Measurements from ENCODE around the gene AMPD1. TPM values are rescaled to one million over a fixed set of nuclear protein-coding genes. Genes with fewer than 3 reads are reported as not detected.

The AMPD1 gene
- polyA plus RNA-seq, 1 donor (not counting 4 experiments of a cell fraction or from before 2014, with no cell fraction given) = not detected

- dilution Hi-C loops (cut with MboI; ENCODE audit: extremely low pct_ligation_motif_present, low sequenced_read_pairs) = no loop called here
- Histone ChIP-seq H3K79me2 (ENCODE audit: control insufficient read depth, insufficient read depth, low read length) (peaks cover 4% of the 10 kb centered on the region), H3K27ac (ENCODE audit: control insufficient read depth, insufficient read depth, low read length) (no peak overlapping the region), H2AFZ (ENCODE audit: control insufficient read depth, low read length) (no peak overlapping the region), H4K20me1 (ENCODE audit: control insufficient read depth, extremely low read depth, insufficient read depth, low read length) (no peaks in the 10 kb centered on the region), H3K9me3 (ENCODE audit: control insufficient read depth, low read depth, low read length) (no peaks in the 10 kb centered on the region), H3K9ac (ENCODE audit: control insufficient read depth, extremely low read depth, insufficient read depth, low read length) (no peak overlapping the region), H3K4me2 (ENCODE audit: control insufficient read depth, extremely low read depth, insufficient read depth, low read depth, low read length) (no peak overlapping the region), H3K27me3 (ENCODE audit: control insufficient read depth, extremely low read depth, insufficient read depth, low read length) (no peaks in the 10 kb centered on the region), H3K9me1 (ENCODE audit: control insufficient read depth, extremely low read depth, insufficient read depth, low read length) (no peaks in the 10 kb centered on the region), H3K36me3 (ENCODE audit: control insufficient read depth in 2 of 2, extremely low read depth in 1 of 2, insufficient read depth in 2 of 2, low read length in 2 of 2) (peaks cover 21 to 33% of the 10 kb centered on the region in 2 experiments), H3K4me1 (ENCODE audit: control insufficient read depth, extremely low read depth, insufficient read depth, low read length) (no peaks in the 10 kb centered on the region), H3K4me3 (ENCODE audit: control insufficient read depth in 2 of 3, extremely low read depth in 1 of 3, insufficient read depth in 2 of 3, low read depth in 1 of 3, low read length in 3 of 3) (no peak overlapping the region)
- no peak for FAIRE-seq
- TF ChIP-seq EZH2 (IDR thresholded peaks at IDR 0.05; ENCODE audit: low read length) (no peak), CTCF (optimal IDR thresholded peaks at IDR 0.05 in 1 of 3, IDR thresholded peaks at IDR 0.05 in 1 of 3, conservative IDR thresholded peaks at IDR 0.05 in 1 of 3; ENCODE audit: extremely low read depth in 1 of 3, insufficient read depth in 2 of 3, low read length in 3 of 3) (no peak)
- no peak for DNase-seq (ENCODE audit: low read depth, low spot score)
These were observed 28.6 kb upstream of the AMPD1 start for GRCh38 chr1:114723915-114724314.

GRCh38 chr1:114723457-114723856 lies 28.1 kb upstream of the AMPD1 start:
- H4K20me1 ChIP-seq (ENCODE audit: control insufficient read depth, extremely low read depth, insufficient read depth, low read length) = no peaks in the 10 kb centered on the region
- no peaks in the 10 kb centered on the region for H3K27me3 ChIP-seq (ENCODE audit: control insufficient read depth, extremely low read depth, insufficient read depth, low read length)
- dilution Hi-C loops (cut with MboI; ENCODE audit: extremely low pct_ligation_motif_present, low sequenced_read_pairs) = no loop called here
- no peak overlapping the region for H2AFZ ChIP-seq (ENCODE audit: control insufficient read depth, low read length)
- FAIRE-seq (no peak), DNase-seq (ENCODE audit: low read depth, low spot score) (no peak)
- no peaks in the 10 kb centered on the region for H3K9me1 ChIP-seq (ENCODE audit: control insufficient read depth, extremely low read depth, insufficient read depth, low read length)
- TF ChIP-seq EZH2 (IDR thresholded peaks at IDR 0.05; ENCODE audit: low read length) (no peak), CTCF (optimal IDR thresholded peaks at IDR 0.05 in 1 of 3, IDR thresholded peaks at IDR 0.05 in 1 of 3, conservative IDR thresholded peaks at IDR 0.05 in 1 of 3; ENCODE audit: extremely low read depth in 1 of 3, insufficient read depth in 2 of 3, low read length in 3 of 3) (no peak)
- H3K36me3 ChIP-seq (ENCODE audit: control insufficient read depth in 2 of 2, extremely low read depth in 1 of 2, insufficient read depth in 2 of 2, low read length in 2 of 2) = peaks cover 19 to 30% of the 10 kb centered on the region in 2 experiments
- no peaks in the 10 kb centered on the region for H3K4me1 ChIP-seq (ENCODE audit: control insufficient read depth, extremely low read depth, insufficient read depth, low read length)
- no peak overlapping the region for H3K4me3 ChIP-seq (ENCODE audit: control insufficient read depth in 2 of 3, extremely low read depth in 1 of 3, insufficient read depth in 2 of 3, low read depth in 1 of 3, low read length in 3 of 3)
- no peak overlapping the region for H3K9ac ChIP-seq (ENCODE audit: control insufficient read depth, extremely low read depth, insufficient read depth, low read length)
- H3K9me3 ChIP-seq (ENCODE audit: control insufficient read depth, low read depth, low read length) = no peaks in the 10 kb centered on the region
- no peak overlapping the region for H3K27ac ChIP-seq (ENCODE audit: control insufficient read depth, insufficient read depth, low read length)
- peaks cover 4% of the 10 kb centered on the region for H3K79me2 ChIP-seq (ENCODE audit: control insufficient read depth, insufficient read depth, low read length)
- no peak overlapping the region for H3K4me2 ChIP-seq (ENCODE audit: control insufficient read depth, extremely low read depth, insufficient read depth, low read depth, low read length)

Data from keratinocyte (primary cell).